Suppressor macrophage treated with lipopolysaccharide for 4 hours (primary cell): ENCODE measurements around the gene CACNA1G.

Experiments used
- DNase-seq: peaks from one replicate; pipeline ENCODE4 v3.0.0-alpha.2; 2020

Gene CACNA1G

GRCh38 chr17:50560185-50560824, at the start of gene CACNA1G:
Gene CACNA1G (plus strand): TSS chr17:50560715. CDS start chr17:50561460, 745 bp downstream.
- peak; percentile 91 for DNase-seq

- DNase-seq: peak; percentile 56
Observed at GRCh38 chr17:50511058-50511457, 49.5 kb upstream of the CACNA1G start.

GRCh38 chr17:50513495-50513894, 47.0 kb upstream of the CACNA1G start:
- DNase-seq: no peak

- DNase-seq: no peak
Observed at GRCh38 chr17:50514388-50514787, 46.1 kb upstream of the CACNA1G start.

GRCh38 chr17:50514936-50515702, 45.4 kb upstream of the CACNA1G start:
- no peak for DNase-seq

- no peak for DNase-seq
Observed at GRCh38 chr17:50517011-50517410, 43.5 kb upstream of the CACNA1G start.

GRCh38 chr17:50517504-50518383, 42.8 kb upstream of the CACNA1G start:
- no peak for DNase-seq

- no peak for DNase-seq
Observed at GRCh38 chr17:50518384-50519023, 42.0 kb upstream of the CACNA1G start.

GRCh38 chr17:50519141-50519834, 41.2 kb upstream of the CACNA1G start:
- no peak for DNase-seq

- DNase-seq: no peak
Observed at GRCh38 chr17:50520483-50520882, 40.0 kb upstream of the CACNA1G start.

- DNase-seq: no peak
Observed at GRCh38 chr17:50521514-50521913, 39.0 kb upstream of the CACNA1G start.

- DNase-seq: no peak
Observed at GRCh38 chr17:50522766-50523165, 37.7 kb upstream of the CACNA1G start.

- no peak for DNase-seq
Observed at GRCh38 chr17:50523208-50523607, 37.3 kb upstream of the CACNA1G start.

GRCh38 chr17:50524838-50525237, 35.7 kb upstream of the CACNA1G start:
- DNase-seq: no peak

- no peak for DNase-seq
Observed at GRCh38 chr17:50527155-50527762, 33.3 kb upstream of the CACNA1G start.

- DNase-seq: no peak
Observed at GRCh38 chr17:50527949-50528474, 32.5 kb upstream of the CACNA1G start.

GRCh38 chr17:50529849-50530248, 30.7 kb upstream of the CACNA1G start:
- no peak for DNase-seq

- DNase-seq: no peak
Observed at GRCh38 chr17:50531428-50532025, 29.0 kb upstream of the CACNA1G start.

GRCh38 chr17:50532452-50533024, 28.0 kb upstream of the CACNA1G start, which contains the start of gene EPN3:
Gene EPN3 (plus strand): TSS chr17:50532735. CDS start chr17:50536557, 3,822 bp downstream.
- DNase-seq: no peak

- DNase-seq: no peak
Observed at GRCh38 chr17:50533185-50533584, 27.3 kb upstream of the CACNA1G start.

- no peak for DNase-seq
Observed at GRCh38 chr17:50533720-50534148, 26.8 kb upstream of the CACNA1G start.
